Naive thymus-derived CD4-positive, alpha-beta T cell (primary cell): ENCODE results near the gene TBX6. TPM values are rescaled to one million over a fixed set of nuclear protein-coding genes. Genes with fewer than 3 reads are reported as not detected.

Source experiments
- ATAC-seq: fragments of 150-1000 bp; cut with Tn5 transposase; 2 replicates; pipeline ENCODE4 v1.10.0; 2021; ENCODE audit warnings: mild to moderate bottlenecking, moderate library complexity
- CTCF ChIA-PET: fragments of 350-600 bp; sonication (Branson Sonifier 250); formaldehyde crosslinking; loops from one replicate; lab custom pipeline; 2021; ENCODE audit warnings: antibody characterized with exemption; lab: Charles Lee
- POLR2A ChIA-PET: fragments of 350-600 bp; sonication (Branson Sonifier 250); formaldehyde crosslinking; loops from one replicate; lab custom pipeline; 2021; ENCODE audit warnings: antibody characterized with exemption, inconsistent platforms; lab: Charles Lee
- DNase-seq, 9 donors: peaks; one replicate each; pipeline versions ENCODE4 v3.0.0 to v3.0.0-alpha.2; 2020 to 2022; ENCODE audit warnings: mixed read lengths in 1 of 9
- H3K27ac ChIP-seq: one replicate; pipeline ENCODE4 v1.7.0; 2013; ENCODE audit warnings: mild to moderate bottlenecking, low read depth, low read length, moderate library complexity
- H3K27me3 ChIP-seq, 2 donors: one replicate each; pipeline ENCODE4 v1.7.0; 2013; ENCODE audit warnings: low read length in 2 of 2, mild to moderate bottlenecking in 2 of 2, moderate library complexity in 2 of 2; ENCODE audit not compliant: control insufficient read depth in 2 of 2, insufficient read depth in 2 of 2
- H3K36me3 ChIP-seq, 3 experiments: 1 replicate in 2 of 3; 2 replicates in 1 of 3; pipeline ENCODE4 v1.7.0; 2013; ENCODE audit warnings: low read length in 3 of 3, mild to moderate bottlenecking in 3 of 3, moderate library complexity in 1 of 3; ENCODE audit not compliant: insufficient read depth in 3 of 3, control insufficient read depth in 2 of 3
- H3K4me1 ChIP-seq, 2 donors: one replicate each; pipeline ENCODE4 v1.7.0; 2013; ENCODE audit warnings: low read length in 2 of 2, mild to moderate bottlenecking in 2 of 2, moderate library complexity in 1 of 2; ENCODE audit not compliant: control insufficient read depth in 2 of 2, insufficient read depth in 2 of 2
- H3K4me3 ChIP-seq: 2 replicates; pipeline ENCODE4 v1.7.0; 2013; ENCODE audit warnings: mild to moderate bottlenecking, low read length
- H3K9me3 ChIP-seq, 3 experiments: 1 replicate in 2 of 3; 2 replicates in 1 of 3; pipeline ENCODE4 v1.7.0; 2013; ENCODE audit warnings: low read length in 3 of 3; ENCODE audit not compliant: control insufficient read depth in 2 of 3
- H3K27ac Mint-ChIP-seq, 9 donors: one replicate each; pipeline ENCODE4 v1.8.0; 2020 to 2022; ENCODE audit warnings: mixed read lengths in 9 of 9, mild to moderate bottlenecking in 8 of 9, moderate library complexity in 5 of 9, inconsistent platforms in 2 of 9
- H3K27me3 Mint-ChIP-seq, 5 donors: one replicate each; pipeline ENCODE4 v1.8.0; 2021 to 2022; ENCODE audit warnings: mixed read lengths in 5 of 5, mild to moderate bottlenecking in 1 of 5
- H3K36me3 Mint-ChIP-seq, 5 donors: one replicate each; pipeline ENCODE4 v1.8.0; 2020 to 2022; ENCODE audit warnings: mixed read lengths in 5 of 5, mild to moderate bottlenecking in 3 of 5, inconsistent platforms in 1 of 5
- H3K4me1 Mint-ChIP-seq, 7 donors: one replicate each; pipeline ENCODE4 v1.8.0; 2020 to 2022; ENCODE audit warnings: mixed read lengths in 7 of 7, mild to moderate bottlenecking in 3 of 7, inconsistent platforms in 1 of 7
- H3K4me3 Mint-ChIP-seq, 10 donors: one replicate each; pipeline ENCODE4 v1.8.0; 2020 to 2022; ENCODE audit warnings: mild to moderate bottlenecking in 10 of 10, mixed read lengths in 10 of 10, moderate library complexity in 6 of 10, inconsistent platforms in 2 of 10
- H3K9me3 Mint-ChIP-seq, 11 donors: one replicate each; pipeline ENCODE4 v1.8.0; 2020 to 2022; ENCODE audit warnings: mixed read lengths in 11 of 11, mild to moderate bottlenecking in 4 of 11, inconsistent platforms in 1 of 11, moderate library complexity in 1 of 11
- intact Hi-C, 2 donors: fragments of 100-400 bp; cut with micrococcal nuclease; formaldehyde crosslinking; loops; one replicate each; pipeline ENCODE4 v1.15.1; 2023
- polyA plus RNA-seq, 2 donors: library from polyadenylated mRNA; unstranded; fragments of 300-500 nt; fragmentation: Illumina TruSeq; gene quantifications; one replicate each; pipeline ENCODE4 v1.2.3, GENCODE V29; 2021
- total RNA-seq, 6 experiments: library from RNA in 5 of 6; stranded (reverse) in 5 of 6; gene quantifications; 1 replicate in 5 of 6; 2 replicates in 1 of 6; pipeline ENCODE4 v1.2.3 and lab custom pipeline; 2021 to 2026

The TBX6 gene
- total and polyA plus RNA-seq, 7 experiments from 2014 or later: 0.38 to 3.3 (median 1.6) TPM; not detected in 1

GRCh38 chr16:30121741-30122571, 30.2 kb upstream of the TBX6 start:
- intact Hi-C loops: loop anchor here (2.0 to 5.0 kb wide), 3 partner anchors 17 to 285 kb away; partner anchors contain the start of genes ALDOA (in 2 of the 2) and ZNF771 (in 1 of the 2)
- peaks cover 0 to 2% (median 0%) of the 10 kb centered on the region in 11 donors for H3K9me3 Mint-ChIP-seq
- ChIA-PET CTCF (interaction anchor here (1.1 kb wide), 1 partner anchor 10 kb away, joined by 3 read pairs; no protein-coding TSS in a partner anchor), POLR2A (interaction anchor here (2.3 to 12.0 kb wide), 2 partner anchors 29 to 63 kb away, joined by 12 to 116 read pairs; partner anchors contain the start of genes CORO1A and TBX6)
- H3K27ac Mint-ChIP-seq: peak overlapping the region; percentile 75 to 91 (median 85)
- no peaks in the 10 kb centered on the region for H3K27me3 Mint-ChIP-seq
- Histone ChIP-seq H3K4me3 (peak overlapping the region; percentile 68), H3K36me3 (peaks cover 0 to 24% (median 6%) of the 10 kb centered on the region in 3 experiments), H3K4me1 (peaks cover 6 to 13% of the 10 kb centered on the region in 2 donors), H3K27ac (peak overlapping the region; percentile 89), H3K9me3 (no peaks in the 10 kb centered on the region), H3K27me3 (no peaks in the 10 kb centered on the region)
- no peak for ATAC-seq
- peaks cover 20 to 39% (median 27%) of the 10 kb centered on the region in 7 donors for H3K4me1 Mint-ChIP-seq
- peaks cover 0 to 10% (median 5%) of the 10 kb centered on the region in 5 donors for H3K36me3 Mint-ChIP-seq
- DNase-seq: no peak
- peak overlapping the region; percentile 82 to 94 (median 88) for H3K4me3 Mint-ChIP-seq

- Mint-ChIP-seq H3K9me3 (peaks cover 0 to 2% (median 0%) of the 10 kb centered on the region in 11 donors), H3K36me3 (peaks cover 0 to 12% (median 5%) of the 10 kb centered on the region in 5 donors), H3K27me3 (no peaks in the 10 kb centered on the region), H3K27ac (peak overlapping the region in 8 of 9 donors; percentile 48 to 88 (median 83)), H3K4me3 (peak overlapping the region in 6 of 10 donors; percentile 23 to 84 (median 59)), H3K4me1 (peaks cover 20 to 41% (median 28%) of the 10 kb centered on the region in 7 donors)
- ChIA-PET CTCF (interaction anchor here (1.1 to 1.4 kb wide), 2 partner anchors 8 to 65 kb away, joined by 3 to 4 read pairs; no protein-coding TSS in a partner anchor), POLR2A (interaction anchor here (0.6 to 12.0 kb wide), 8 partner anchors 8 to 1628 kb away, joined by 3 to 116 read pairs (median 4); partner anchors contain the start of genes CORO1A and TBX6)
- ATAC-seq (no peak), DNase-seq (no peak)
- Histone ChIP-seq H3K27me3 (no peaks in the 10 kb centered on the region), H3K27ac (no peak overlapping the region), H3K36me3 (peaks cover 0 to 35% (median 9%) of the 10 kb centered on the region in 3 experiments), H3K4me3 (no peak overlapping the region), H3K4me1 (peaks cover 6 to 13% of the 10 kb centered on the region in 2 donors), H3K9me3 (no peaks in the 10 kb centered on the region)
- intact Hi-C loops: loop anchor here in 1 of 2 donors (5.0 kb wide), 1 partner anchor 287 kb away; the partner anchor contains the start of gene ZNF771
These were observed 28.8 kb upstream of the TBX6 start for GRCh38 chr16:30120340-30121105.

- H3K27me3 ChIP-seq: no peaks in the 10 kb centered on the region
- no peak for DNase-seq
- POLR2A ChIA-PET: interaction anchor here (1.8 to 12.0 kb wide), 3 partner anchors 26 to 65 kb away, joined by 5 to 116 read pairs (median 12); partner anchors contain the start of genes CORO1A and TBX6
- Mint-ChIP-seq H3K9me3 (peaks cover 0 to 2% (median 0%) of the 10 kb centered on the region in 11 donors), H3K36me3 (peaks cover 0 to 13% (median 5%) of the 10 kb centered on the region in 5 donors), H3K4me1 (peaks cover 23 to 50% (median 31%) of the 10 kb centered on the region in 7 donors), H3K27ac (peak overlapping the region in 4 of 9 donors; percentile 3 to 81 (median 63)), H3K4me3 (peak overlapping the region in 2 of 10 donors; percentile 10 to 69), H3K27me3 (no peaks in the 10 kb centered on the region)
- peaks cover 0 to 41% (median 9%) of the 10 kb centered on the region in 3 experiments for H3K36me3 ChIP-seq
- H3K4me3 ChIP-seq: no peak overlapping the region
- no peaks in the 10 kb centered on the region for H3K9me3 ChIP-seq
- peaks cover 6 to 13% of the 10 kb centered on the region in 2 donors for H3K4me1 ChIP-seq
- intact Hi-C loops: no loop called here
- H3K27ac ChIP-seq: no peak overlapping the region
- CTCF ChIA-PET: interaction anchor here (1.4 kb wide), 1 partner anchor 66 kb away, joined by 4 read pairs; no protein-coding TSS in a partner anchor
- ATAC-seq: no peak
These were observed 27.7 kb upstream of the TBX6 start for GRCh38 chr16:30119428-30119827.

- no peaks in the 10 kb centered on the region for H3K9me3 ChIP-seq
- Mint-ChIP-seq H3K27me3 (no peaks in the 10 kb centered on the region), H3K27ac (no peak overlapping the region), H3K9me3 (peaks cover 0 to 3% (median 0%) of the 10 kb centered on the region in 11 donors), H3K4me3 (no peak overlapping the region), H3K4me1 (peaks cover 27 to 47% (median 31%) of the 10 kb centered on the region in 7 donors), H3K36me3 (peaks cover 0 to 18% (median 5%) of the 10 kb centered on the region in 5 donors)
- DNase-seq: no peak
- H3K27ac ChIP-seq: no peak overlapping the region
- H3K36me3 ChIP-seq: peaks cover 0 to 50% (median 9%) of the 10 kb centered on the region in 3 experiments
- intact Hi-C loops: no loop called here
- POLR2A ChIA-PET: interaction anchor here (0.5 to 12.0 kb wide), 4 partner anchors 26 to 67 kb away, joined by 3 to 116 read pairs (median 4); partner anchors contain the start of genes CORO1A and TBX6
- ATAC-seq: no peak
- CTCF ChIA-PET: no interaction called here
- H3K4me1 ChIP-seq: peaks cover 6 to 7% of the 10 kb centered on the region in 2 donors
- H3K27me3 ChIP-seq: no peaks in the 10 kb centered on the region
- no peak overlapping the region for H3K4me3 ChIP-seq
These were observed 26.0 kb upstream of the TBX6 start for GRCh38 chr16:30117768-30118167.

- Mint-ChIP-seq H3K36me3 (peaks cover 0 to 21% (median 5%) of the 10 kb centered on the region in 5 donors), H3K9me3 (peaks cover 0 to 3% (median 0%) of the 10 kb centered on the region in 11 donors)
- no peaks in the 10 kb centered on the region for H3K4me1 ChIP-seq
These were observed 24.8 kb upstream of the TBX6 start for GRCh38 chr16:30116291-30117207.

More at GRCh38 chr16:30116291-30117207, 24.8 kb upstream of the TBX6 start:
- DNase-seq: no peak
- Histone ChIP-seq H3K9me3 (no peaks in the 10 kb centered on the region), H3K36me3 (peaks cover 0 to 55% (median 9%) of the 10 kb centered on the region in 3 experiments), H3K27ac (no peak overlapping the region), H3K4me3 (no peak overlapping the region), H3K27me3 (no peaks in the 10 kb centered on the region)
- H3K27ac Mint-ChIP-seq: no peak overlapping the region
- POLR2A ChIA-PET: interaction anchor here (0.7 to 12.0 kb wide), 5 partner anchors 25 to 739 kb away, joined by 3 to 116 read pairs (median 5); partner anchors contain the start of genes CORO1A and TBX6
- H3K4me3 Mint-ChIP-seq: no peak overlapping the region
- no peak for ATAC-seq
- H3K4me1 Mint-ChIP-seq: peaks cover 17 to 36% (median 26%) of the 10 kb centered on the region in 7 donors
- intact Hi-C loops: no loop called here
- CTCF ChIA-PET: no interaction called here
- no peaks in the 10 kb centered on the region for H3K27me3 Mint-ChIP-seq
